GM21447 (cell line): ENCODE measurements around the gene PPP3CA.
"Not testable (repeated sequence)": the region's sequence is repeated elsewhere in the genome, so short reads cannot be mapped to it uniquely, and the experiment has no call there.

Experiments used
- ATAC-seq: cut with Tn5 transposase; IDR thresholded peaks from one replicate; pipeline ENCODE4 v1.9.1; 2021; ENCODE audit not compliant: unreplicated experiment

PPP3CA gene

GRCh38 chr4:101104312-101105052, 242.8 kb downstream of the PPP3CA start:
- ATAC-seq = no peak

GRCh38 chr4:101103381-101104142, 243.8 kb downstream of the PPP3CA start:
- ATAC-seq = peak; percentile 88

- no peak for ATAC-seq
These were observed 245.1 kb downstream of the PPP3CA start for GRCh38 chr4:101102114-101102742.

- ATAC-seq = no peak
These were observed 246.3 kb downstream of the PPP3CA start for GRCh38 chr4:101101072-101101471.

- ATAC-seq = no peak
These were observed 248.5 kb downstream of the PPP3CA start for GRCh38 chr4:101098666-101099400.

GRCh38 chr4:101092609-101093008, 254.7 kb downstream of the PPP3CA start:
- not testable (repeated sequence) for ATAC-seq

- no peak for ATAC-seq
These were observed 258.2 kb downstream of the PPP3CA start for GRCh38 chr4:101089168-101089567.

- no peak for ATAC-seq
These were observed 260.3 kb downstream of the PPP3CA start for GRCh38 chr4:101086801-101087586.

- no peak for ATAC-seq
These were observed 264.2 kb downstream of the PPP3CA start for GRCh38 chr4:101083131-101083530.

GRCh38 chr4:101081695-101082369, 265.5 kb downstream of the PPP3CA start:
- no peak for ATAC-seq

- ATAC-seq = no peak
These were observed 266.2 kb downstream of the PPP3CA start for GRCh38 chr4:101081166-101081565.

GRCh38 chr4:101078950-101079349, 268.4 kb downstream of the PPP3CA start:
- ATAC-seq = no peak

GRCh38 chr4:101076032-101076431, 271.3 kb downstream of the PPP3CA start:
- ATAC-seq = no peak

- ATAC-seq = no peak
These were observed 271.8 kb downstream of the PPP3CA start for GRCh38 chr4:101075536-101075935.

GRCh38 chr4:101074326-101074725, 273.0 kb downstream of the PPP3CA start:
- ATAC-seq = no peak

GRCh38 chr4:101071241-101071640, 276.1 kb downstream of the PPP3CA start:
- no peak for ATAC-seq

- no peak for ATAC-seq
These were observed 279.2 kb downstream of the PPP3CA start for GRCh38 chr4:101068115-101068514.

GRCh38 chr4:101067383-101067782, 279.9 kb downstream of the PPP3CA start:
- ATAC-seq = no peak

GRCh38 chr4:101066626-101067170, 280.6 kb downstream of the PPP3CA start:
- ATAC-seq = no peak
